A549 (cell line): ENCODE data around the gene RILPL1.
"Not testable (repeated sequence)": the region's sequence is repeated elsewhere in the genome, so short reads cannot be mapped to it uniquely, and the experiment has no call there.

Experiments
- CHD2 ChIP-seq: fragments of 150-350 bp; IDR thresholded peaks from 2 replicates; pipeline ENCODE4 v1.6.1; 2014; ENCODE audit warnings: low read length; ENCODE audit not compliant: partially characterized antibody
- EP300 ChIP-seq, 2 experiments: fragments of >200 bp; sonication (Bioruptor Twin); formaldehyde crosslinking; IDR thresholded peaks; 2 replicates in 1 of 2; 3 replicates in 1 of 2; pipeline ENCODE4 v1.6.1; 2016 to 2017
- JUNB ChIP-seq: fragments of >200 bp; sonication (Bioruptor Twin); formaldehyde crosslinking; IDR thresholded peaks from 2 replicates; pipeline ENCODE4 v1.6.1; 2016
- POLR2A ChIP-seq: IDR thresholded peaks from 2 replicates; pipeline ENCODE4 v1.6.1; 2012; ENCODE audit warnings: mild to moderate bottlenecking, low read length
- RCOR1 ChIP-seq: fragments of 150-350 bp; IDR thresholded peaks from 2 replicates; pipeline ENCODE4 v1.6.1; 2014; ENCODE audit warnings: antibody characterized with exemption, low read length, low read depth
- SMC3 ChIP-seq: fragments of >200 bp; sonication (Bioruptor Twin); formaldehyde crosslinking; IDR thresholded peaks from 3 replicates; pipeline ENCODE4 v1.6.1; 2018; ENCODE audit warnings: inconsistent platforms
- ZNF302 ChIP-seq: fragments of 250-450 bp; sonication (Bioruptor Pico); IDR thresholded peaks from 2 replicates; pipeline ENCODE4 v1.9.0; 2021; ENCODE audit warnings: inconsistent platforms, mild to moderate bottlenecking, moderate library complexity
- TF ChIP-seq, protein P1 (sequence below): fragments of >200 bp; sonication (Bioruptor Twin); formaldehyde crosslinking; IDR thresholded peaks from 3 replicates; pipeline ENCODE4 v1.5.1; 2016
- TF ChIP-seq, protein P2 (sequence below): fragments of 200-600 bp; sonication (generic); IDR thresholded peaks from 2 replicates; pipeline ENCODE4 v1.6.1; 2016; ENCODE audit warnings: antibody characterized with exemption, mild to moderate bottlenecking, moderate library complexity
- TF ChIP-seq, protein P3 (sequence below): IDR thresholded peaks from 2 replicates; pipeline ENCODE4 v1.6.1; 2012

DNA sequence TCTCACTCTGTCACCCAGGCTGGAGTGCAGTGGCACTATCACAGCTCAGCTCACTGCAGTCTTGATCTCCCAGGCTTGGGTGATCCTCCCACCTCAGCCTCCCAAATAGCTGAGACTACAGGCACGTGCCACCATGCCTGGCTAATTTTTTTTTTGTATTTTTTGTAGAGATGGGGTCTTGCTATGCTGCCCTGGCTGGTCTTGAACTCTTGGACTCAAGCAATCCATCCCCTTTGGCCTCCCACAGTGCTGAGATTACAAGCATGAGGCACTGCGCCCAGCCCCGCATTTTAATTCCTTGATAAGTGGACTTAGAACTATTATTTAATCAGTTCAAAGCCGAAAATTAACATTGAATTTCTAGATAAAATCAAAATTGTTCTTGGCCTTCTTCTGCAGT, 45.3 kb upstream of the RILPL1 start:
- TF ChIP-seq EP300 (IDR thresholded peaks at IDR 0.05); POLR2A; JUNB; RCOR1; ZNF302 (CRISPR knock-in tag); CHD2; SMC3: not testable (repeated sequence)
- TF ChIP-seq, protein P1, sequence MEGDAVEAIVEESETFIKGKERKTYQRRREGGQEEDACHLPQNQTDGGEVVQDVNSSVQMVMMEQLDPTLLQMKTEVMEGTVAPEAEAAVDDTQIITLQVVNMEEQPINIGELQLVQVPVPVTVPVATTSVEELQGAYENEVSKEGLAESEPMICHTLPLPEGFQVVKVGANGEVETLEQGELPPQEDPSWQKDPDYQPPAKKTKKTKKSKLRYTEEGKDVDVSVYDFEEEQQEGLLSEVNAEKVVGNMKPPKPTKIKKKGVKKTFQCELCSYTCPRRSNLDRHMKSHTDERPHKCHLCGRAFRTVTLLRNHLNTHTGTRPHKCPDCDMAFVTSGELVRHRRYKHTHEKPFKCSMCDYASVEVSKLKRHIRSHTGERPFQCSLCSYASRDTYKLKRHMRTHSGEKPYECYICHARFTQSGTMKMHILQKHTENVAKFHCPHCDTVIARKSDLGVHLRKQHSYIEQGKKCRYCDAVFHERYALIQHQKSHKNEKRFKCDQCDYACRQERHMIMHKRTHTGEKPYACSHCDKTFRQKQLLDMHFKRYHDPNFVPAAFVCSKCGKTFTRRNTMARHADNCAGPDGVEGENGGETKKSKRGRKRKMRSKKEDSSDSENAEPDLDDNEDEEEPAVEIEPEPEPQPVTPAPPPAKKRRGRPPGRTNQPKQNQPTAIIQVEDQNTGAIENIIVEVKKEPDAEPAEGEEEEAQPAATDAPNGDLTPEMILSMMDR: not testable (repeated sequence)
- TF ChIP-seq, protein P2, sequence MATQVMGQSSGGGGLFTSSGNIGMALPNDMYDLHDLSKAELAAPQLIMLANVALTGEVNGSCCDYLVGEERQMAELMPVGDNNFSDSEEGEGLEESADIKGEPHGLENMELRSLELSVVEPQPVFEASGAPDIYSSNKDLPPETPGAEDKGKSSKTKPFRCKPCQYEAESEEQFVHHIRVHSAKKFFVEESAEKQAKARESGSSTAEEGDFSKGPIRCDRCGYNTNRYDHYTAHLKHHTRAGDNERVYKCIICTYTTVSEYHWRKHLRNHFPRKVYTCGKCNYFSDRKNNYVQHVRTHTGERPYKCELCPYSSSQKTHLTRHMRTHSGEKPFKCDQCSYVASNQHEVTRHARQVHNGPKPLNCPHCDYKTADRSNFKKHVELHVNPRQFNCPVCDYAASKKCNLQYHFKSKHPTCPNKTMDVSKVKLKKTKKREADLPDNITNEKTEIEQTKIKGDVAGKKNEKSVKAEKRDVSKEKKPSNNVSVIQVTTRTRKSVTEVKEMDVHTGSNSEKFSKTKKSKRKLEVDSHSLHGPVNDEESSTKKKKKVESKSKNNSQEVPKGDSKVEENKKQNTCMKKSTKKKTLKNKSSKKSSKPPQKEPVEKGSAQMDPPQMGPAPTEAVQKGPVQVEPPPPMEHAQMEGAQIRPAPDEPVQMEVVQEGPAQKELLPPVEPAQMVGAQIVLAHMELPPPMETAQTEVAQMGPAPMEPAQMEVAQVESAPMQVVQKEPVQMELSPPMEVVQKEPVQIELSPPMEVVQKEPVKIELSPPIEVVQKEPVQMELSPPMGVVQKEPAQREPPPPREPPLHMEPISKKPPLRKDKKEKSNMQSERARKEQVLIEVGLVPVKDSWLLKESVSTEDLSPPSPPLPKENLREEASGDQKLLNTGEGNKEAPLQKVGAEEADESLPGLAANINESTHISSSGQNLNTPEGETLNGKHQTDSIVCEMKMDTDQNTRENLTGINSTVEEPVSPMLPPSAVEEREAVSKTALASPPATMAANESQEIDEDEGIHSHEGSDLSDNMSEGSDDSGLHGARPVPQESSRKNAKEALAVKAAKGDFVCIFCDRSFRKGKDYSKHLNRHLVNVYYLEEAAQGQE: not testable (repeated sequence)
- TF ChIP-seq, protein P3, sequence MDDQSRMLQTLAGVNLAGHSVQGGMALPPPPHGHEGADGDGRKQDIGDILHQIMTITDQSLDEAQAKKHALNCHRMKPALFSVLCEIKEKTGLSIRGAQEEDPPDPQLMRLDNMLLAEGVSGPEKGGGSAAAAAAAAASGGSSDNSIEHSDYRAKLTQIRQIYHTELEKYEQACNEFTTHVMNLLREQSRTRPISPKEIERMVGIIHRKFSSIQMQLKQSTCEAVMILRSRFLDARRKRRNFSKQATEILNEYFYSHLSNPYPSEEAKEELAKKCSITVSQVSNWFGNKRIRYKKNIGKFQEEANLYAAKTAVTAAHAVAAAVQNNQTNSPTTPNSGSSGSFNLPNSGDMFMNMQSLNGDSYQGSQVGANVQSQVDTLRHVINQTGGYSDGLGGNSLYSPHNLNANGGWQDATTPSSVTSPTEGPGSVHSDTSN: not testable (repeated sequence)
